GM12878 (cell line): ENCODE data around the gene DDX39A. TPM values are rescaled to one million over a fixed set of nuclear protein-coding genes. Genes with fewer than 3 reads are reported as not detected.

Source experiments
- SMARCA5 ChIP-seq: fragments of 450-650 bp; IDR thresholded peaks from 2 replicates; pipeline ENCODE4 v1.6.1; 2017; ENCODE audit warnings: mild to moderate bottlenecking
- ZSCAN29 ChIP-seq: fragments of 450-650 bp; IDR thresholded peaks from 2 replicates; pipeline ENCODE4 v1.6.1; 2017; ENCODE audit warnings: mild to moderate bottlenecking, moderate library complexity
- polyA plus RNA-seq, 11 experiments: library from polyadenylated mRNA; depleted of rRNA in 4 of 11; unstranded in 6 of 11; stranded (reverse) in 5 of 11; fragments of >200 nt; fragmentation: Nextera tagmentation in 4 of 11; fragmentation: Illumina TruSeq in 1 of 11; extraction: Ambion mirVana in 4 of 11; extraction: Trizol in 1 of 11; gene quantifications; 1 replicate in 1 of 11; 2 replicates in 10 of 11; pipeline versions ENCODE4 v1.2.1 to v1.2.3, GENCODE V29; 2011 to 2016; ENCODE audit warnings: inconsistent platforms in 2 of 11, missing spikeins in 2 of 11, low read depth in 1 of 11
- total RNA-seq, 4 experiments: library from RNA; depleted of rRNA in 3 of 4; stranded (reverse); fragments of >200 nt in 3 of 4; fragmentation: Illumina TruSeq in 1 of 4; extraction: Trizol in 1 of 4; gene quantifications; 2 replicates each; pipeline versions ENCODE4 v1.2.1 to v1.2.3, GENCODE V29; 2013 to 2021
- TF ChIP-seq, protein P1 (sequence below): fragments of 450-650 bp; IDR thresholded peaks from 2 replicates; pipeline ENCODE4 v1.6.1; 2016; ENCODE audit warnings: mild to moderate bottlenecking
- TF ChIP-seq, protein P2 (sequence below): fragments of 450-650 bp; IDR thresholded peaks from 2 replicates; pipeline ENCODE4 v1.6.1; 2017; ENCODE audit warnings: borderline replicate concordance
- TF ChIP-seq, protein P3 (sequence below): IDR thresholded peaks from 2 replicates; pipeline ENCODE4 v1.6.1; 2011; ENCODE audit warnings: borderline replicate concordance, low read depth, mild to moderate bottlenecking, moderate library complexity, mixed read lengths, low read length; ENCODE audit not compliant: insufficient read depth; ENCODE audit errors: extremely low read length
- TF ChIP-seq, protein P4 (sequence below): fragments of 450-650 bp; IDR thresholded peaks from 2 replicates; pipeline ENCODE4 v1.6.1; 2016; ENCODE audit warnings: mild to moderate bottlenecking, moderate library complexity, borderline replicate concordance

Gene DDX39A
- total and polyA plus RNA-seq, 10 of the 15 experiments (the other 5 are each of a cell fraction or from before 2014, with no cell fraction given) = 113 to 378 (median 224) TPM

DNA sequence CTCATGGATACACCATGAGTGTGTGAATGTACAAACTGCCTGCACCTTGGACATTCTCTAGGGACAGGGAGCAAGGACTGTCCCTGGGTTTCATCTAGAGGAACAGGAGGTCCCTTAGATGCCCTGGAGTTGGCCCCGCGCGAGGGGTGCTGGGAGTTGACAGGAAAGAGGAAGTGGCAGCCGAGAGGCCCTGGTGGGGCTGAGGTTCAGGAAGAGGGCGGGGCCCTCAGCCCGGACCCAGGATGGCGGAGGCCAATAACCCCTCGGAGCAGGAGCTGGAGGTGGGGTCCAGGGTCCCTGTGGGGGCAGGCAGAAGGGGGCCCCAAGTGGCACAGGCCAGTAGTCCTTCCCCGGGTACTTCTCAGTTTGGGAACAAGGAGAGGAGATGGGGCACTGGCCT, 20.9 kb upstream of the DDX39A start (continued):
- TF ChIP-seq, protein P1, sequence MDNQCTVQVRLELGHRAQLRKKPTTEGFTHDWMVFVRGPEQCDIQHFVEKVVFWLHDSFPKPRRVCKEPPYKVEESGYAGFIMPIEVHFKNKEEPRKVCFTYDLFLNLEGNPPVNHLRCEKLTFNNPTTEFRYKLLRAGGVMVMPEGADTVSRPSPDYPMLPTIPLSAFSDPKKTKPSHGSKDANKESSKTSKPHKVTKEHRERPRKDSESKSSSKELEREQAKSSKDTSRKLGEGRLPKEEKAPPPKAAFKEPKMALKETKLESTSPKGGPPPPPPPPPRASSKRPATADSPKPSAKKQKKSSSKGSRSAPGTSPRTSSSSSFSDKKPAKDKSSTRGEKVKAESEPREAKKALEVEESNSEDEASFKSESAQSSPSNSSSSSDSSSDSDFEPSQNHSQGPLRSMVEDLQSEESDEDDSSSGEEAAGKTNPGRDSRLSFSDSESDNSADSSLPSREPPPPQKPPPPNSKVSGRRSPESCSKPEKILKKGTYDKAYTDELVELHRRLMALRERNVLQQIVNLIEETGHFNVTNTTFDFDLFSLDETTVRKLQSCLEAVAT = 0 out of 2 replicates have a peak, but pooled peaks have one; percentile 19
- TF ChIP-seq, protein P2, sequence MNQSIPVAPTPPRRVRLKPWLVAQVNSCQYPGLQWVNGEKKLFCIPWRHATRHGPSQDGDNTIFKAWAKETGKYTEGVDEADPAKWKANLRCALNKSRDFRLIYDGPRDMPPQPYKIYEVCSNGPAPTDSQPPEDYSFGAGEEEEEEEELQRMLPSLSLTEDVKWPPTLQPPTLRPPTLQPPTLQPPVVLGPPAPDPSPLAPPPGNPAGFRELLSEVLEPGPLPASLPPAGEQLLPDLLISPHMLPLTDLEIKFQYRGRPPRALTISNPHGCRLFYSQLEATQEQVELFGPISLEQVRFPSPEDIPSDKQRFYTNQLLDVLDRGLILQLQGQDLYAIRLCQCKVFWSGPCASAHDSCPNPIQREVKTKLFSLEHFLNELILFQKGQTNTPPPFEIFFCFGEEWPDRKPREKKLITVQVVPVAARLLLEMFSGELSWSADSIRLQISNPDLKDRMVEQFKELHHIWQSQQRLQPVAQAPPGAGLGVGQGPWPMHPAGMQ = no peak
- no peak for TF ChIP-seq ZSCAN29
- no peak for TF ChIP-seq SMARCA5
- TF ChIP-seq, protein P3, sequence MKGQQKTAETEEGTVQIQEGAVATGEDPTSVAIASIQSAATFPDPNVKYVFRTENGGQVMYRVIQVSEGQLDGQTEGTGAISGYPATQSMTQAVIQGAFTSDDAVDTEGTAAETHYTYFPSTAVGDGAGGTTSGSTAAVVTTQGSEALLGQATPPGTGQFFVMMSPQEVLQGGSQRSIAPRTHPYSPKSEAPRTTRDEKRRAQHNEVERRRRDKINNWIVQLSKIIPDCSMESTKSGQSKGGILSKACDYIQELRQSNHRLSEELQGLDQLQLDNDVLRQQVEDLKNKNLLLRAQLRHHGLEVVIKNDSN = no peak
- TF ChIP-seq, protein P4, sequence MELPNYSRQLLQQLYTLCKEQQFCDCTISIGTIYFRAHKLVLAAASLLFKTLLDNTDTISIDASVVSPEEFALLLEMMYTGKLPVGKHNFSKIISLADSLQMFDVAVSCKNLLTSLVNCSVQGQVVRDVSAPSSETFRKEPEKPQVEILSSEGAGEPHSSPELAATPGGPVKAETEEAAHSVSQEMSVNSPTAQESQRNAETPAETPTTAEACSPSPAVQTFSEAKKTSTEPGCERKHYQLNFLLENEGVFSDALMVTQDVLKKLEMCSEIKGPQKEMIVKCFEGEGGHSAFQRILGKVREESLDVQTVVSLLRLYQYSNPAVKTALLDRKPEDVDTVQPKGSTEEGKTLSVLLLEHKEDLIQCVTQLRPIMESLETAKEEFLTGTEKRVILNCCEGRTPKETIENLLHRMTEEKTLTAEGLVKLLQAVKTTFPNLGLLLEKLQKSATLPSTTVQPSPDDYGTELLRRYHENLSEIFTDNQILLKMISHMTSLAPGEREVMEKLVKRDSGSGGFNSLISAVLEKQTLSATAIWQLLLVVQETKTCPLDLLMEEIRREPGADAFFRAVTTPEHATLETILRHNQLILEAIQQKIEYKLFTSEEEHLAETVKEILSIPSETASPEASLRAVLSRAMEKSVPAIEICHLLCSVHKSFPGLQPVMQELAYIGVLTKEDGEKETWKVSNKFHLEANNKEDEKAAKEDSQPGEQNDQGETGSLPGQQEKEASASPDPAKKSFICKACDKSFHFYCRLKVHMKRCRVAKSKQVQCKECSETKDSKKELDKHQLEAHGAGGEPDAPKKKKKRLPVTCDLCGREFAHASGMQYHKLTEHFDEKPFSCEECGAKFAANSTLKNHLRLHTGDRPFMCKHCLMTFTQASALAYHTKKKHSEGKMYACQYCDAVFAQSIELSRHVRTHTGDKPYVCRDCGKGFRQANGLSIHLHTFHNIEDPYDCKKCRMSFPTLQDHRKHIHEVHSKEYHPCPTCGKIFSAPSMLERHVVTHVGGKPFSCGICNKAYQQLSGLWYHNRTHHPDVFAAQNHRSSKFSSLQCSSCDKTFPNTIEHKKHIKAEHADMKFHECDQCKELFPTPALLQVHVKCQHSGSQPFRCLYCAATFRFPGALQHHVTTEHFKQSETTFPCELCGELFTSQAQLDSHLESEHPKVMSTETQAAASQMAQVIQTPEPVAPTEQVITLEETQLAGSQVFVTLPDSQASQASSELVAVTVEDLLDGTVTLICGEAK = peak; percentile 64; the same call in 1 of the 2 replicates
